Smooth muscle cell of trachea (primary cell): ENCODE measurements around the gene OR2AG2. TPM values are rescaled to one million over a fixed set of nuclear protein-coding genes. Genes with fewer than 3 reads are reported as not detected.

ENCODE experiments used
- total RNA-seq: library from RNA; depleted of rRNA; stranded (reverse); fragments of >200 nt; gene quantifications from 2 replicates; pipeline ENCODE4 v1.2.1, GENCODE V29; 2014

Gene OR2AG2
- total RNA-seq, result 0.15 and 0.33 TPM in 2 replicates

GRCh38 chr11:6771926-6772893, at the start of gene OR2AG2:
TSS of gene OR2AG2 (minus strand) at chr11:6771976. CDS start at chr11:6768957, 3,019 bp downstream.

GRCh38 chr11:6799402-6799801, 27.6 kb upstream of the OR2AG2 start, which contains the start of gene OR6A2:
TSS of gene OR6A2 (minus strand) at chr11:6799689. CDS start at chr11:6795708, 3,981 bp downstream.

GRCh38 chr11:6782720-6783119, 10.9 kb upstream of the OR2AG2 start, which contains the start of gene OR2AG1:
TSS of gene OR2AG1 (plus strand) at chr11:6783020. CDS start at chr11:6785038, 2,018 bp downstream.

Other genes starting within 250 kb of the OR2AG2 start
- 10.0 and 11.9 TPM in 2 replicates for gene RRP8, start 168.4 kb downstream of the OR2AG2 start, total RNA-seq
- 227 and 239 TPM in 2 replicates for gene ILK, start 168.2 kb downstream of the OR2AG2 start, total RNA-seq
- 46.5 and 87.8 TPM in 2 replicates for gene TAF10, start 159.8 kb downstream of the OR2AG2 start, total RNA-seq
- 38.3 and 205 TPM in 2 replicates for gene TPP1, start 152.6 kb downstream of the OR2AG2 start, total RNA-seq
- gene DCHS1, start 116.2 kb downstream of the OR2AG2 start, total RNA-seq, result 24.4 and 39.2 TPM in 2 replicates
- gene MRPL17, start 88.6 kb downstream of the OR2AG2 start, total RNA-seq, result 32.3 and 48.6 TPM in 2 replicates
- not detected in 2 replicates for gene OR2AG1, start 11.0 kb upstream of the OR2AG2 start, total RNA-seq
- gene OR6A2, start 27.7 kb upstream of the OR2AG2 start, total RNA-seq, result 0.17 and 0.73 TPM in 2 replicates
- not detected in 2 replicates for gene OR10A5, start 73.7 kb upstream of the OR2AG2 start, total RNA-seq
- not detected in 2 replicates for gene OR10A2, start 91.1 kb upstream of the OR2AG2 start, total RNA-seq
- not detected in 2 replicates for gene OR10A4, start 104.6 kb upstream of the OR2AG2 start, total RNA-seq
- 0.29 and 0.50 TPM in 2 replicates for gene OR2D2, start 120.5 kb upstream of the OR2AG2 start, total RNA-seq
- gene OR2D3, start 149.0 kb upstream of the OR2AG2 start, total RNA-seq, result not detected in 2 replicates
- gene ZNF215, start 154.4 kb upstream of the OR2AG2 start, total RNA-seq, result 2.3 and 6.5 TPM in 2 replicates
- 5.1 and 9.9 TPM in 2 replicates for gene ZNF214, start 248.4 kb upstream of the OR2AG2 start, total RNA-seq
- 0.17 and 0.29 TPM in 2 replicates for gene NLRP14, start 248.5 kb upstream of the OR2AG2 start, total RNA-seq